ENCODE data around the gene NRP2. TPM values are rescaled to one million over a fixed set of nuclear protein-coding genes. Genes with fewer than 3 reads are reported as not detected.

Gene NRP2
- total and polyA plus RNA-seq, 2 of the 13 experiments (the other 11 are each of a cell fraction or from before 2014, with no cell fraction given) = 0.65 to 1.4 TPM

DNA sequence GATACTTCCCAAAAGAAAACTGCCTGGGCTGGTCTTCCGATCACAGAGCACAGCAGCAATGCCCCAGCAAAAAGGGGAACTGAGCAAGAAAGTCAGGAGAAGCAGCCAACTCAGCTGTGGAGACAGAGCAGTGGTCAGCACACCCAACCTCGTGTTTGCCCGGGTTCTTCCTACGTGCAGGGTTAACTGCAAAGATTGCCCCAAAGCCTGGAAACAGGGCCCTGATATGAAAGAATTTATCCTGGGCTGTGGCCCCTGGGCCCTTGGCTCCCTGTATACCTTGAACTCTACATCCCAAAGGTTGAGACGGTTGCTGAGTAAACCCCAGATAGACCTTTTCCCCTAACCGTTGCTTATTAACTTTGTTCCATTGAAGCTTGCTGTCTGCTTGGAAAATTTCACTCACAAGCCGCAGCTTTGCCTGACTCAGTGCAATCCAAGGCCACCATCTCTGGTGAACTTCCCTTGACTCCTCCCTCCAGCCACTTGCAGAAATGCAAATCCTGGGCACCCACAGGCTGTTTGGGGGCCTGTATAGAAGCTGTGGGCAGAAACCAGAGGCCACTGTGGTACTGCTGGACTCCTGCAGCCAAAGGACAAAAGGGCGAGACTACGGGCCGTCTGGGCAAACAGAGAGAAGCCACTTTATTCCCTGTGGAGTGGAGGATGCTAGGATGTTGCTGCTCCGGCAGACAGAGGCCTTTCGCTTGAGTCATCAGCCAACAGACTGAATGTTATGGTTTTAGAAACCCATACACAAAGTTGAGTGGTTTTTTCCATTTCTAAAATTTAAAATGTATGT is 18.2 kb downstream of the NRP2 start (continued):
- TF ChIP-seq, protein P1, sequence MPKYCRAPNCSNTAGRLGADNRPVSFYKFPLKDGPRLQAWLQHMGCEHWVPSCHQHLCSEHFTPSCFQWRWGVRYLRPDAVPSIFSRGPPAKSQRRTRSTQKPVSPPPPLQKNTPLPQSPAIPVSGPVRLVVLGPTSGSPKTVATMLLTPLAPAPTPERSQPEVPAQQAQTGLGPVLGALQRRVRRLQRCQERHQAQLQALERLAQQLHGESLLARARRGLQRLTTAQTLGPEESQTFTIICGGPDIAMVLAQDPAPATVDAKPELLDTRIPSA (CRISPR knock-in tag; IDR thresholded peaks at IDR 0.05; ENCODE audit: borderline replicate concordance) = no peak
- TF ChIP-seq, protein P2, sequence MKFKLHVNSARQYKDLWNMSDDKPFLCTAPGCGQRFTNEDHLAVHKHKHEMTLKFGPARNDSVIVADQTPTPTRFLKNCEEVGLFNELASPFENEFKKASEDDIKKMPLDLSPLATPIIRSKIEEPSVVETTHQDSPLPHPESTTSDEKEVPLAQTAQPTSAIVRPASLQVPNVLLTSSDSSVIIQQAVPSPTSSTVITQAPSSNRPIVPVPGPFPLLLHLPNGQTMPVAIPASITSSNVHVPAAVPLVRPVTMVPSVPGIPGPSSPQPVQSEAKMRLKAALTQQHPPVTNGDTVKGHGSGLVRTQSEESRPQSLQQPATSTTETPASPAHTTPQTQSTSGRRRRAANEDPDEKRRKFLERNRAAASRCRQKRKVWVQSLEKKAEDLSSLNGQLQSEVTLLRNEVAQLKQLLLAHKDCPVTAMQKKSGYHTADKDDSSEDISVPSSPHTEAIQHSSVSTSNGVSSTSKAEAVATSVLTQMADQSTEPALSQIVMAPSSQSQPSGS (CRISPR knock-in tag; IDR thresholded peaks at IDR 0.05) = peak; percentile 43; the same call in 1 of the 2 replicates
- TF ChIP-seq KDM1A (CRISPR knock-in tag; IDR thresholded peaks at IDR 0.05) = no peak
- TF ChIP-seq PAF1 (CRISPR knock-in tag; IDR thresholded peaks at IDR 0.05) = no peak
- no peak; the same call in none of the 2 replicates for TF ChIP-seq SALL1 (CRISPR knock-in tag; IDR thresholded peaks at IDR 0.05)
- no peak for TF ChIP-seq HES4 (CRISPR knock-in tag; IDR thresholded peaks at IDR 0.05; ENCODE audit: borderline replicate concordance)
- TF ChIP-seq, protein P3, sequence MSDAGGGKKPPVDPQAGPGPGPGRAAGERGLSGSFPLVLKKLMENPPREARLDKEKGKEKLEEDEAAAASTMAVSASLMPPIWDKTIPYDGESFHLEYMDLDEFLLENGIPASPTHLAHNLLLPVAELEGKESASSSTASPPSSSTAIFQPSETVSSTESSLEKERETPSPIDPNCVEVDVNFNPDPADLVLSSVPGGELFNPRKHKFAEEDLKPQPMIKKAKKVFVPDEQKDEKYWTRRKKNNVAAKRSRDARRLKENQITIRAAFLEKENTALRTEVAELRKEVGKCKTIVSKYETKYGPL (CRISPR knock-in tag; IDR thresholded peaks at IDR 0.05) = no peak
- no peak for TF ChIP-seq ARNTL (CRISPR knock-in tag; IDR thresholded peaks at IDR 0.05)
- TF ChIP-seq, protein P4, sequence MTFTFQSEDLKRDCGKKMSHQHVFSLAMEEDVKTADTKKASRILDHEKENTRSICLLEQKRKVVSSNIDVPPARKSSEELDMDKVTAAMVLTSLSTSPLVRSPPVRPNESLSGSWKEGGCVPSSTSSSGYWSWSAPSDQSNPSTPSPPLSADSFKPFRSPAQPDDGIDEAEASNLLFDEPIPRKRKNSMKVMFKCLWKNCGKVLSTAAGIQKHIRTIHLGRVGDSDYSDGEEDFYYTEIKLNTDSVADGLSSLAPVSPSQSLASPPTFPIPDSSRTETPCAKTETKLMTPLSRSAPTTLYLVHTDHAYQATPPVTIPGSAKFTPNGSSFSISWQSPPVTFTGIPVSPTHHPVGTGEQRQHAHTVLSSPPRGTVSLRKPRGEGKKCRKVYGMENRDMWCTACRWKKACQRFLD (CRISPR knock-in tag; IDR thresholded peaks at IDR 0.05; ENCODE audit: borderline replicate concordance) = no peak
- TF ChIP-seq CREM (IDR thresholded peaks at IDR 0.05) = no peak
- no peak for TF ChIP-seq CREM (CRISPR knock-in tag; IDR thresholded peaks at IDR 0.05)
- TF ChIP-seq ZNF468 (CRISPR knock-in tag; IDR thresholded peaks at IDR 0.05) = no peak
- no peak for TF ChIP-seq ZNF251 (CRISPR knock-in tag; IDR thresholded peaks at IDR 0.05)
- TF ChIP-seq, protein P5, sequence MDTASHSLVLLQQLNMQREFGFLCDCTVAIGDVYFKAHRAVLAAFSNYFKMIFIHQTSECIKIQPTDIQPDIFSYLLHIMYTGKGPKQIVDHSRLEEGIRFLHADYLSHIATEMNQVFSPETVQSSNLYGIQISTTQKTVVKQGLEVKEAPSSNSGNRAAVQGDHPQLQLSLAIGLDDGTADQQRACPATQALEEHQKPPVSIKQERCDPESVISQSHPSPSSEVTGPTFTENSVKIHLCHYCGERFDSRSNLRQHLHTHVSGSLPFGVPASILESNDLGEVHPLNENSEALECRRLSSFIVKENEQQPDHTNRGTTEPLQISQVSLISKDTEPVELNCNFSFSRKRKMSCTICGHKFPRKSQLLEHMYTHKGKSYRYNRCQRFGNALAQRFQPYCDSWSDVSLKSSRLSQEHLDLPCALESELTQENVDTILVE (CRISPR knock-in tag; IDR thresholded peaks at IDR 0.05) = no peak
- TF ChIP-seq, protein P6, sequence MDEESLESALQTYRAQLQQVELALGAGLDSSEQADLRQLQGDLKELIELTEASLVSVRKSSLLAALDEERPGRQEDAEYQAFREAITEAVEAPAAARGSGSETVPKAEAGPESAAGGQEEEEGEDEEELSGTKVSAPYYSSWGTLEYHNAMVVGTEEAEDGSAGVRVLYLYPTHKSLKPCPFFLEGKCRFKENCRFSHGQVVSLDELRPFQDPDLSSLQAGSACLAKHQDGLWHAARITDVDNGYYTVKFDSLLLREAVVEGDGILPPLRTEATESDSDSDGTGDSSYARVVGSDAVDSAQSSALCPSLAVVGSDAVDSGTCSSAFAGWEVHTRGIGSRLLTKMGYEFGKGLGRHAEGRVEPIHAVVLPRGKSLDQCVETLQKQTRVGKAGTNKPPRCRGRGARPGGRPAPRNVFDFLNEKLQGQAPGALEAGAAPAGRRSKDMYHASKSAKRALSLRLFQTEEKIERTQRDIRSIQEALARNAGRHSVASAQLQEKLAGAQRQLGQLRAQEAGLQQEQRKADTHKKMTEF (CRISPR knock-in tag; IDR thresholded peaks at IDR 0.05) = 0 out of 2 replicates have a peak, but pooled peaks have one; percentile 44
- TF ChIP-seq, protein P7, sequence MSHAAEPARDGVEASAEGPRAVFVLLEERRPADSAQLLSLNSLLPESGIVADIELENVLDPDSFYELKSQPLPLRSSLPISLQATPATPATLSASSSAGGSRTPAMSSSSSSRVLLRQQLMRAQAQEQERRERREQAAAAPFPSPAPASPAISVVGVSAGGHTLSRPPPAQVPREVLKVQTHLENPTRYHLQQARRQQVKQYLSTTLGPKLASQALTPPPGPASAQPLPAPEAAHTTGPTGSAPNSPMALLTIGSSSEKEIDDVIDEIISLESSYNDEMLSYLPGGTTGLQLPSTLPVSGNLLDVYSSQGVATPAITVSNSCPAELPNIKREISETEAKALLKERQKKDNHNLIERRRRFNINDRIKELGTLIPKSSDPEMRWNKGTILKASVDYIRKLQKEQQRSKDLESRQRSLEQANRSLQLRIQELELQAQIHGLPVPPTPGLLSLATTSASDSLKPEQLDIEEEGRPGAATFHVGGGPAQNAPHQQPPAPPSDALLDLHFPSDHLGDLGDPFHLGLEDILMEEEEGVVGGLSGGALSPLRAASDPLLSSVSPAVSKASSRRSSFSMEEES (CRISPR knock-in tag; IDR thresholded peaks at IDR 0.05) = no peak
- no peak for TF ChIP-seq NCOA1 (CRISPR knock-in tag; IDR thresholded peaks at IDR 0.05)
